ENCODE measurements around the gene CD248.

Gene CD248

DNA sequence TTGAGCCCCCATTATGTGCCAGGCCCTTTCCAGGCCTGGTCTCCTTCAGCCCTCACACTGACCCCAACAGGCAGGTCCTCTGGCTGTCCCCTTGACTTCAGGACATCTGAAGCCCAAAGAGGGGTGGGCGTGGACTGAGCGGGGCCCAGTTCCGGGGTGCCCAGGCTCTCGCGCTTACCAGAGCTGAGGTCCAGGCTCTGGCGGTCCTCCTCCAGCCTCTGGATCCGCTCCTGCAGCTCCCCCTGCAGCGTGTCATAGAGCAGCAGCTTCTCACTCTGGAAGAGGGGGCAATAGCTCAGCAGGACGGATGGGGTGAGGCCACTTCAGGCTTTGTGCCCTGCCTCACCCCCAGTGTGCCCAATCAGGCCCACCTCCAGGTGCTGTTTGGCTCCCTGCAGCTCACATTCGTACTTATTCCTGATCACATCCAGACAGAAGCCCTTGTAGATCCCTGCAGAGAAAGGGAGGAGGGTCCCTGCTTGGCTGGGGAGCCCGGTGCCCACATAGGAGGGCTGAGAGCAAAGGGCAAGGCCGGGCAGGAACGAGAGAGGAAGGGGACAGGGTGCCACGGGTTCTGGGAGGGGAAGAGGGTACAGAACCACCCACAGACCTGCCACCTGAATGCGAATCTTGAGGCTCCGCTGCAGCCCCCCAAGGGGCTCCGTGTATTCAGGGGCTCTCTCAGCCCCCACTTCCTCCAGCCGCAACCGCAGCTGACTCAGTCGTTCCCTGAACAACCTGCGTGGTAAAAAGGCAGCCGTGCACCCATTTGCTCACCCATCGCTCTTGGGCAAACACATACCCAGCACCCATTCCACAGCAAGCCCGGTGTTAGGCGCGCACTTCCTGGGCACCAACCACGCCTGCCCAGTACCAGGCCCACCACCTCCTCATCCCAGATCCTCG, 24.0 kb upstream of the CD248 start:
- DNase-seq = no peak

DNA sequence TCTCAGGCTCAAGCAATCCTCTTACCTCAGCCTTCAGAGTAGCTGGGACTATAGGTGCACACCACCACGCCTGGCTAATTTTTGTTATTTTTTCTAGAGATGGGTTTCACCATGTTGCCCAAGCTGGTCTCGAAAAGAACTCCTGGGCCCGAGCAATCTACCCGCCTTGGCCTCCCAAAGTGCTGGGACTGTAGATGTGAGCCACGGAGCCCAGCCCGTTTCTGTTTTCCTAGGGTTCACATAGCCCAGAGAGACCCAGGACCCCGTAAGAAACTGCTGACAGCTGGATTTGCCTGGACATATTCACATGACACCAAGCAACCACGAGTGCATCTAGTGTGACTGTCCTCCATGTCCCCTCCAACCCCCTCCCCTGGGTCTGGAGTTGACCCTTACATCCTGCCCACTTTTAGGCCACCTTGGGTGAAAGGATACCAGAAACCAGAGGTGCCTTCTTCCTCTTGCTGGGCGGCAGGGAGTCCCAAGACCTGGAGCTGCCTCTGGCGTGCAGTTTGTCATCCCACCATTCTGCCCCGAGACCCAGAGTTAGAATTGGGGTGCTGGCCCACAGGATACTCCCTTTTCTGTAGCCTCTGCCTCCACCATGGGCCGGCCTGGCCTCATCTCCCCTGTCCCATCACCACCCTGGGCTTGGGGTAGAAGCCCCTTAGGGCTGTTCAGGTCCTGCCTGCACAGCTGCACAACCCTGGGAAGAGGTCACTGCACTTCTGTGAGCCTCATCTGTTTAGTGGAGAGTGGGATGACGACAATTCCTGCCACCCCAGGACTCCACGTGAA, 23.0 kb upstream of the CD248 start:
- no peak for DNase-seq

DNA sequence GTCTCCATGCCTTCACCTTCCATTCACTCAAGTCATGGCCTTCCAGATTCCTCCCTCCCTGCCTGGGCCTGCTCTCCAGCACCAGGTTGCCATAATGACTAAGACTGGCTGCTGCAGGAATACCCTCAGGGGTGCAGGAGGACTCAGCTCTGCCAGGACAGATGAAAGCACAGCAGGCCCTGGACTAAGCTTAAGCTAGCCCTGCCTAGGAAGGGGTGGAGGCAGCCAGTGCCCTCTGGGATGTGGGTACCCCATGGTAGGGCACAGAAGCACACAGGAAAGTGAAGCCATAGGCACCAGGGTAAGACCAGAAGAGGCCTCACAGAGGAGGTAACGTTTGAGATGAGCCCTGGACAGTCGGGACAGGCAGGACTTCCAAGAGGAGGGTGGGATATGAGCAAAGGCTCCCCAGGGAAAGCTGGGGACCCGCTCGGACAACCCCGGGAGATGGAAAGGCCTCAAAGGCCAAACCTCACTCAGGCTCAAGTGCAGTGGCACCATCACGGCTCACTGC, 22.4 kb upstream of the CD248 start:
- no peak for DNase-seq

DNA sequence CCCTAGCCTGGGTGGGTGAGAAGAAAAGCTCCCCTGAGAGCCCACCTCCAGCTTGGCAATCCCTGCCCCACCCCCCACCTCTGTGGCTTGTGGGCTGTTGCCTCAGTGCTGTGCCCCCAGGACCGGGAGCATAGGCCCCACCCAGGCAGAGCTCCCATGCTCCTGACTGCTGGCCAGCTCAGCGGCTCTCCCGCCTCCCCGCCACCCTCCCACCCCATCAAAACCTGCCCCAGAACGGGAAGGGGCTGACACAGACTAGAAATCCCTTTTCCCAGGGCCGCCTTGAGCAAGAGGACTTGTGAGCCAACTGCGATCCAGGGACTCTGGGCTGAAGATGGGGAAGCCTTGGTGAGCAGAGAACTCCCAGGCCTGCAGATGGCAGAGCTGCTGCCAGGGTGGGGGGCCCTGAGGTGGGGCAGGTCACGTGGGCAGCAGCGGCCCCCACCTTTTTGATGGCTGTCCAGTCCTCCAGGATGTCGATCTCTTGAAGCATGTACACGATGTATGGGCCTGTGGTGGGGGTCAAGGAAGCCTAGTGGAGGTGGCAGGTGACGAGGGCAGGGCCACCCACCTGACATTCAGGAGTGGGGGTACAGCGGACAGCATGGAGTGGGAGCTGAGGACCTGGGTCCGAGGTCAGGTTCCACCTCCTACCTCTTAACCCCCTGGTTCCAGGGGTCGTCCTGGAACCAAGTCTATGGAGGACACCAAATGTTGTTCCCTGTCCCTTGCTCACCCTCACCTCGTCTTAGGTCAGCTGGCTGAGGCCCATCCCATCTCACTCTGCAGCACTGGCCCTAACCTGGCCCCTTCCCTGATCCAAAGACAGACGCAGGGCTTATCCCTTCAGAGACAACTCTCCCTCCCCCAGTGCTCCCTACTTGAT, 21.7 kb upstream of the CD248 start:
- DNase-seq = no peak

DNA sequence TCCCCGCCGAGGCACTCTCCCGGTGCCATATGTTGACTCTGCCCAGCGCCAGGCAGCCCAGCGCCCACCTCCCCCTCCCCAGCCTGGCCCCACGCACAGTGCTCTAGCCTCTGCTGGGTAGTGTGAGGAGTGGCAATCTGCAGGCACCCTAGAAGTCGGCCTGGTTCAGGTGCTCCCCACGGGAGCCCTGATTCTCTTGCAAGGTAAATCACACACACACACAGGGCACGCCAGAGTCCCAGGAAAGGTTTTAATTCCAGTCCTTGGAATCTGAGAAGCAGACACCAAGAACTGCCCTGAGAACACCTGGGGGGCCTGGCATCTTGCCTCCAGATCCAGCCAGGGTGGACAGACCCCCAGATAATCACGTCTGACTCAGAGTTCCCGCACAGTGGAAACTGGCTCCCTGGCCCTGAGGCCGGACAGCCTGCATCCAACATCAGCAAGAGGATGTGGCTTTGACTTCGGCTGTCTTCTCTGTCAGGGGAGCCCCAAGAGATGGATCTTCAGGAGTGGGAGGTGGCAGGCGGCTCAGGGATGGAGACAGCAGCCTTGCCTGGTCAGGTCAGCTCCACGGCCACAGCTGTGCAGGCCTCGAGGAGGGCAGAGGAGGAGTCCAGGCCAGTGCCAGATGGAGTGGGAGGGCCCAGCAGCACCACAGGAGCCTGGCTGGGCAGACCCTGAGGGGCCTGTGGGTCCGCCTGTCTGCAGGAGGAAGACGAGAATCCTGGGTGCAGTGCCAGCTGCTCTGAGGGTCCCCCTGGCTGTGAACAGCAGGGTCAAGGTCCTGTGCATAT, 20.5 kb upstream of the CD248 start:
- no peak for DNase-seq

DNA sequence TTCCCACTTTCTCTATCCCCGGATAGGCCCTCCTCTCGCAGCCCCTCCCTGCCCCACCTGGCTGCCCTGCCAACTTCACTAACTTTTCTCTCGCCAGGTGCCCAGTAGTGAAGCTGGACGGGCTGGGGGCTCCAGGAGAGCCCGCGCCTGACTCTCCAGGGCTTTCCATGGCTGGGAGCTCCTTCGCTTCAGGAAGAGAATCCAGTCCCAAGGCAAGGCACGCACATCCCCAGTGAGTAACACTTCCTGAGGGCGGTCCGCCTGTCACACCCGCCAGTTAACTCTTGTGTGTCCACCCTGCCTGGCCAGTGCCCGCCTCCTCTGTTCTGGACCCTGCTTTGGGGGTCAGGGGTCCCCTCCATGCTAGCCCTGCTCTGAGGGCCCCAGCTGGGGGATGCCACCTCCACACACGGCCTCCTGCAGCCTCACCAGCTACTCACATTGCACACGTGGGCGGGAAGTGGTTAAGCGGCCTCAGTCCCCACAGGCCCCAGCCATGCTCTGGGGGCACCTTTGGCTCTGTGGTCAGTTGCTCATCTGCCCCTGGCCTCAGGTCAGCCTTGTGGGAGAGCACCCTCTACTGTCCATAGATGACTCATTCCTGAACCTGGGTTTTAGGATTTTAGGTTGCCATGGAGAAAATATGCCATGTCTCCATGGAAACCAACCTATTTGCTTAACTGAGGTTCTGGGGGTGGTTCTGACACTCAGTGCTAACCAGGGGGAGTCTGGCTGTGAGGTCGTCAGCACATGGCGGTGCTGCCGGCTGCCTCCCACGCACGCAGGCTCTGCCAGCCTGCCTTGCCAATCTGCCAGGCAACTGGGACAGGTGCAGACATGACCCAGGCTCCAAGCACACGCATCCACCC, 19.6 kb upstream of the CD248 start, which contains the start of gene RIN1:
Gene RIN1 (minus strand): TSS at position 201 of the 869 bp plus-strand sequence. CDS start 32 bp downstream, at position 169.
- DNase-seq = no peak

DNA sequence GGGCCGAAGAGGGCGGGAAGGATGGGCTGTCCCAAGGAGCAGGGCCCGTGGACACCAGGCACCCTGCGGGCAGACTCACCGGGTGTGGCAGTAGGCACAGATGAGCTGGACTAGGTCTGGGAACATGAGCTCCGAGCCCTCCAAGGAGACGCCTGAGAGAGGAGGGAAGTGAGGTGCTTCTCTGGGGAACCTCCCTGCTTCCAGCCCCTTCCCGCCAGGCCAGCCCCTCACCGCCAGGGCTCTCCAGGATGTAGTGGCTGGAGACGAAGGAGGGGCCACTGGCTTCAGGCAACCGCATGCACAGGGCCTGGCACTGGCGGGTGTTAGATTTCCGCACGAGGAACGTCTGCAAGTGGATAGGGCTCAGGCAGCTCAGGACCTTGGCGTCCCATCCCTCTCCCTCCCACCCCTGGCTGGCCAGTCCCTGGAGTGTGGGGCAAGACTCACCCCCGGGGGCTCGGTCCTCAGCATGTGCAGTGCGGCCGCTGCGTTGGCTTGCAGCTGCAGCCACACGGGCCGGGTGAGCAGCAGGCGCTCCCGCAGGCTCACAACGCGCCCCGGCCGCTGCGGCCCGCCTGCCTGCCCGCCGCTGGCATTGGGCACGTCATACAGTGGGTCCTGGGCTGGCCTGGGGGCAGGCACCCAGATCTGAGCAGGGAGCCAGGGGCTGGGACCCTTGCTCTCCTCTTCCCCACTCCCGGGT, 18.8 kb upstream of the CD248 start:
- no peak for DNase-seq

DNA sequence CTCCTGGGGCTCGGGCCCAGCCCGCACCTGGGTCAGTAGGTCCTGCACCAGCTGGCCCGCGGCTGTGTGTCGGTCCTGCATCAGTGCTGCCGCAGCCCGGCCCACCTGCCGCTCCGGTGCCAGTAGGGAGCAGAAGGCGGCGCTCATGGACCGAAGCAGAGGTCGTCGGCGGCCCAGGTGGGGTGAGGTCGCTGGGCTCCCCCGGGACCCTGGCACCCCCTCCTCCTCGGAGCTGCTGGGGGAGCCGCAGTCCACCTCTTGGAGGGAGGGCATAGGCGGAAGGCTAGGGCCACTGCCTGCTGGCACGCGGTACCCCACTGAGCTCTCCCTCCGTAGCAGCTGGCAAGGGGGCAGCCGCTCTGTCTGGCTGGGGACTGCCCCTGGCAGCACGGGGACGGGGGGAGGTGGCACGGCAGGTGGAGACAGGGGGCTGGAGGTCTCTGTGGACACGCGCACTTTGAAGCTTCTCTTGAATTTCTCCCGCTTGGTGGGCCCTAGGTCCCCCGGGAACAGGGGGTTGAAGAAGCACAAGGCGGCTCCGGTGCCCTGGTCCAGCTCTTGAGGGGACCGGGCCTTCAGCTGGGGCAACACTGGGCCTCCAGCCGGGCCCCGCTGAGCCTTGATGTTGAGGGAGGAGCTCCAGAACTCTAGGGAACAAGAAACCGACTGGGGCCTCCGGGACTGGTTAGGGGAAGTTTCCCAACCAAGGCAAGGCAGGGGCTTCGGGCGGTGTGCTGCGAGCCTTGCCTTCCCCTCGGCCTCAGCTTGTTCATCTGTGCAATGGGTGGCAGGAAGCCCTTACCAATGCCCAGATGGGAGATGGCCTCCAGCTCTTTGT, 18.0 kb upstream of the CD248 start:
- no peak for DNase-seq

DNA sequence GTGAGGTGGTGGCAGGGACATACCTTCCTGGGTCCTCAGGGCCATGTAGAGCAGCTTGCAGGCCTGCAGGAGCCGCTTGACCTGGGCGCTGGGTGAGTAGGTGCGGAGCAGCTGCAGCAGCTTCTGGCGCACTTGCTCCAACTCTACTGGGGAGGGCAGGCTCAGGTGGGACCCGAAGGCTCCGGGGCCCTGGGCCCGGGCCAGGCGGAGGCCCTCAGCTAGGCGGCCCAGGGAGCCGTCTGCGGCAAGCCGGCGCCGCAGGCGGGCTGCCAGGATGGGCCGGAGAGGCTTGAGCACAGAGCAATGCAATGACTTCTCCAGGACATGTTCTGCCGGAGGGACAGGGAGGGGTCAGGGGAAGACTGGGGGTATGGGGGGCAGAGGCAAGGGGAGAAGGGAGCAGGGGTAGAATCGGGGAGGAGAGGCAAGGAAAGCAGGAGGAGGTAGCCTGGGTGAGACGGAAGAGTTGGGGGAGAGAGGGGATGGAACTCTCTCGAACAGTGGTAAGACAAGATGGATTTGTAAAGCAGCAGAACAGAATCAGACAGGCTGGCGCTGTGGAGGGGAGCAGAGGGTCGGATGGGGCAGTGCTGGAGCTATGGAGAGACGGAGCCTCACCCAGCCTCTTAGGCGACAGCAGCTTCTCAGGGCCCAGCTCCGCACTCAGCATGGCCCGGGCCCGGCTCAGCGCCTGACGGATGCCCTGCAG, 17.2 kb upstream of the CD248 start:
- no peak for DNase-seq

DNA sequence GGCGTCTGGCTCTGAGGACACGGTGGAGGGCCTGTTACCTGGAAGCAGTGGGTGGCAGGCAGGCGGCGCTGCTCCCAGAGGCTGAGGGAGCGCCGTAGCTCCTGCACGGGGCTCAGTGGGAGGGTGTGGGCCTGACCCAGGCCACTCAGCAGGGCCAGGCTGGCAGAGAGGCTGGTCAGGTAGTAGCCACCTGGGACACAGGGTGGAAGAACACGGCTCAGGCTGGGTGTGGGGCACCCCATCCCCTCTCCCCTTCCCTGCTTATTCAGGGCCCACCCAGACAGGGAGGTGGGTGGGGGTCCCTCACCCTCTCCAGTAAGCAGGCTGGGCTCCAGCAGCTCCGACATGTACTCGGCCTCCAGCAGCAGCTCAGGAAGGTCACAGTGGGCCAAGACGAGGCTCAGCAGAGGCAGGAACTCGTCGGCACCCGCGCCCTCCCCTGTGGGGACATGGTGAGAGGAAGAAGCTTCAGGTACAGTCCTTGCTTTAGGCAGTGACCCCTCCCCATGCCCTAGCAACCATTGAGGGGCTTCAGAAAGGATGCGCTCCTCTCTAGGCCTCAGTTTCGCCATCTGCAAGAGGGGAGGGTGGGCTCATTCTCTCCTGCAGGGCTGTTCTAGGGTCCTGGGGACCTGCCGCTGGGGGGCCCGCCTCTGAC, 16.5 kb upstream of the CD248 start:
- no peak for DNase-seq

DNA sequence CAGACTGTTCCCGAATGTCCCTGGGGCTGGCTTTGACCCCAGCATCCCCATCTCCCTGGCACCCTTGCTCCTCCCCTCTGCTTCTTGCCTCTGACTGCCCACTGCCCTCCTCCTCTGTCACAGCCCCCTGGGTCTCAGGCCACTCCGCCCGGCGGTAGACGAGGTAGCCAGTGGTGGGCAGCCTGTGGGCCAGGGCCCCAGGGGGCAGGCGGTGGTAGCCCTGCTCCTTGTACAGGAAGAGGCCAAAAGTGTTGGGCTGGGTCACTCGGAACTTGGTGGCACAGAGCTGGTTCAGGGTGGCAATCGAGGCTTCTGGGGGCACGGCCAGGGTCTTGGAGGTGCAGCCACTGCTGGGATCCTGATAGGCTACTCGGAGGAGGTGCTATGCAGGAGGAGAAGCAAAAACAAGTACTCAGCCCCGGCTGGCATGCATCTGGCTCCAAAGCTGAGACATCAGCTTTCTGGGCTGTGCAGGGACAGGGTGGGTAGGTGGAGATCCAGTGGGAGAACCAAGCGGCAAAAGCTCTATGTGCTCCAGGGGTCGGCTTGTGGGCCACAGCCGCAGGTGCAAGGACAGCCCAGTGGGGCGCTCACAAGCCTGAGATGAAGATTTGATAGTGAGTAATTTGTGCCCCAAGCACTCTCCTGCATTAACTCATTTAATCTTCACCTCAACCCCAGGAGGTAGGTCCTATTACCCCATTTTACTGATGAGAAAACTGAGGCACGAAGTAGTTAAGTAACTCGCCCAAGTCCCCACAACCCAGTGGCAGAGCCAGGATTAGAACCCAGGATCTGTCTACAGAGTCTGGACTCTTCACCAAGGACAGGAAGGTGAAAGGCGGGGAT, 15.8 kb upstream of the CD248 start:
- no peak for DNase-seq

DNA sequence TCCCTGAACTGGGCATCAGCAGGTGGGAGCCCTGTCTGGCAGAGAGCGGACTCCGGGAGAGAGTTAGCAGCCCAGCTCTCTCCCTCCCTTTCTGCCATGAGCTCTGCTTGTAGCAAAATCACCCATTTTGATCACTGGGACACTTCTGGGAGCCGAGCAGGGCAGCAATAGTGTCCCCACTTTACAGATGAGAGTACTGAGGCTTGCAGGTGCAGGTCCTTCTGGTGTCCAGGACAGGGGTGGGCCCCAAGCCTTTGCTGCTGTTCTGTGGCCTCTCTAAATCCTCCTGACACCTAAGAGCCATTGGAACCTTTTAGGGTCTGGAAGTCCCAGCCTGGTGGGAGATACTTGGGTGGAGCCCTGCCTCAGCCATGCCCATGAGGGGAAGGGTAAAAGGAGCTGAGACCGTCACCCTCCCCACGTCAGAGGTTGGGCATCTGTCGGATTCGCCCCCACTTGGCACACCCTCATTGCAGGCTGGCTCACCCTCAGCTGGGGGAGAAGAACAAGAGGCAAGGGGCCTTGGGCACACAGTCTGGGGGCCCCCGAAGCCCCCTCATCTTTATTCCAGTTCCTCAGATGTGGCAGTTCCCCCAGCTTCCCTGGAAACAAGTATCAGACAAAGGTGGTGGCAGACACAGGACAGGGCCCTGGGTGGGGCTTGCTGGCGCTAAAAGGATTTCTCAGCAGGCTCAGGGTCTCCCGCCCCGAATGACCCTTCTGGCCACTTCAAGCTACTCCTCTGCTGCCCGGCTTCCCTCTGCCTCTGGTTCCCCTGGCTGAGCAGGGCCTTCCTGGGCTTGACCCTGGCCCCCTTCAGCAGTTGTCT, 14.9 kb upstream of the CD248 start:
- no peak for DNase-seq

DNA sequence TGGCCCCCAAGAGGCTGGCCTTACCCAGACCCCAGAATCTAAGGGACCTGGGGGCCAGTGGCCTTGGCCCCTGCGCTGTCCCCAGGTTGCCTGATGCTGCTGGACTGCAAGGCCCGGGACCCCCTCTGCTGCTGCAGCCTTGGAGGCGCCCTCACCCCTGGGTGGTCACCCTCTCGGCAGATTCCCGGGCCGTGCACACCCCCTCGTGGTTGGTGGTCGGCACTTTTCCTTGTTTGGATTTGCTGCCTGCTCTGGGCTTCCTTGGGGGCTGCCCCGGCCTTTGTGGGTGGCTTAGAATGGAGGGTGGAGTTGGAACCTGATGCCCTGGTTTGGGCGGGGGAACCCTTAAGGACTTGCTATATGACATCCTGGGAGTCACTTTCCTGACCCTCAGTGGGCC, 14.1 kb upstream of the CD248 start:
- DNase-seq = no peak

DNA sequence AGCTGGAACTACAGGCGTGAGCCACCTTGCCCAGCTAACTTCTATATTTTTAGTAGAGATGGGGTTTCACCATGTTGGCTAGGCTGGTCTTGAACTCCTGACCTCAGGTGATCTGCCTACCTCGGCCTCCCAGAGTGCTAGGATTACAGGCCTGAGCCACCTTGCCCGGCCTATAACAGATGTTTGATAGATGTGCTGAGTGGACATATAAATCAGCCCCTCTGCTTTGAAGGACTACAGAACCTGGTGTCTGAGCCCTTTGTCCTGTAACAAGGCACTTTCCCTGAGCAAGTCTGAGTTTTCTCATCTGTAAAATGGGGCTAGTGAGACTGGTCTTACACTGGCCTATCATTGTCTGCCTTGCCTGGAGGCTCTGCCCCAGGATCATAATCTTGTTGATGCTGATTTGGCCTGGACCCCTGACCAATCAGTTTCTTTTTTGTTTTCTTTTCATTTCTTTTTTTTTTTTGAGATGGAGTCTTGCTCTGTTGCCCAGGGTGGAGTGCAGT, 12.4 kb upstream of the CD248 start:
- DNase-seq = no peak

DNA sequence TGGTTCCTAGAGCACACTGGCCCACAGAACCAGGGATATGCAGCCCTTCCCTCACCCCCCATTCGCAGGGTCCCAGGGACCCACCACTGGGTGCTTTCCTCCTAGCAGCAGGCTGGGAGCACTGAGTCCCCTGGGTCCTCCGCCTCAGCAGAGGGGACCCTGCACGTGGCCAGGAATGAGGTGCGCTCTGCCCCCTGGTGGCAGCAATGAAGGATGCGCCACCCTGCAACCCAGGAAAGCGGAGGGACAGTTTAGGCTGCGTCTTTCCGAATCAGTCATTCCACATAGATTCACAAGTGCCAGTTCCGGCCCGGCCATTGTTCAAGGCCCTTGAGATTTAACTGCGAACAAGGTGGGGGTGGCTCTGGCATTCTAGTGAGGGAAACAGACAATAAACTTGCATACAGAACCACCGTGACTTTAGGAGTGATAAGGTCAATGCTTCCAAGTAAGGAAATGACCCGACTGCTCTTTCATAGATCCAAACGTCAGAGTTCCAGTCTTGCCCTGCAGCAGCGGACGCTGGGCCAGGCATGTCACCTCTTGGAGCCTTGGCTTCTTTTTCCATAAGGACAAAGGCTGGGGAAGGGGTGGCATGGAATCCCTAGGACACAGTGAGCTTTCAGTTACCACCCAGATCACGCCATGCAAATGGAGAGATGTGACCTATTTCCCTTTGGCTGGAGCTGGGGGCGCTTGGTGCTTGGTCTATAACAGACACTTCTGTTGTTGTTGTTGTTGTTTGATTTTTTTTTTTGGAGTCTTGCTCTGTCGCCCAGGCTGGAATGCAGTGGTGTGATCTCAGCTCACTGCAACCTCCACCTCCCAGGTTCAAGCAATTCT, 11.7 kb upstream of the CD248 start:
- DNase-seq = peak; percentile 71
